HG02885 (cell line): ENCODE measurements around the gene TIMM29.

Experiments used
- ATAC-seq: cut with Tn5 transposase; IDR thresholded peaks from one replicate; pipeline ENCODE4 v1.9.1; 2021; ENCODE audit warnings: mild to moderate bottlenecking; ENCODE audit not compliant: unreplicated experiment, poor library complexity

Gene TIMM29

DNA sequence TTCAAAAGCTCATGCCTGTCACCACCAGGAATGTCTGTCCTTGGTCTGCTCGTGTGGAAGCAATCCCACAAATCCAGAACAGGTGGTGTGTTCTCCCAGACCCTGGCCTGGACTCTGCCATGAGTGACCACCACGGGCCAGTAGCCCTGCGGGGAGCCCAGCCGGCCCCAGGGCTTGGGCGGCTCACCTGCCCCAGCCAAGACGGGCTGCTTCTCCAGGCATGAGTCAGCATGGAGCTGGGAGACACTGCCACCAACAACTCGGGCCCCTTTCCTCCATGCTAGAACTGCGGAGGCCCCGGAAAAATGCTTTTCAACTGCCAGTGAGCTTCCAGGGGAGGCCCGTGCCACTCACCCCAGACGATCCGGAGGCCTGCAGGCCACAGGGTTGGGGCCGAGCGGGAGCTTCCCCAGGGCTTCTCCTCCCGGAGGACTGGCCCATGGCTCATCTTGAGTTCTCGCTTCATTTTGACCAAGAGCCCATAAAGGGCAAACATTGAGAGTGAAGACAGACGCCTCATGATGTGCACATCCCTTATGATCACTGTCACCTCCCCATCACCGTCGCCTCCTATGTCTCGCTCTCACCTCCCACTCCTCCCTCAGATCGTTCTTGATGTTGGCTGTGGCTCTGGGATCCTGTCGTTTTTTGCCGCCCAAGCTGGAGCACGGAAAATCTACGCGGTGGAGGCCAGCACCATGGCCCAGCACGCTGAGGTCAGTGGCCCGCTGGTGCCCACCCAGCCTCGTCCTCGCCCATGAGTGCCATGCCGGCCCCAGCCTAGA, 16.8 kb upstream of the TIMM29 start:
- no peak for ATAC-seq

DNA sequence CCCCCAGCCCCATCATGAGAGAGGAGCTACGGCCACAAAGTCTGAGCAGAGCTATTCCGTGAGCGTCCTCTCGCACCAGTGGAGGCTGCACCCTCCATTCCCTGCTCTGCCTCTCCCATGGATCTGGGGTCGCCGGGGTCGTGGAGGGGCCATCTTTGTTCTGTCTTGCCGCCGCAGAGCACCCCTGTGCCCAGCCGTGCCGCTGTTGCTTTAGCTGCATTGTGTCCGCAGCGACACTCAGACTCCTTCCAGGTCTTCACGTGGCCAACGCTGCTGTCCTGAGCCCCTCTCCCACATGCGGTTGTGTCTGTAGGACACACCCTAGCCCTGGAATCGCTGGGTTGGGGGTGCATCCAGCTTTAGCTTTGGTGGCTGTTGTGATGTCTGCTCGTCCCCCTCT, 16.0 kb upstream of the TIMM29 start:
- no peak for ATAC-seq

DNA sequence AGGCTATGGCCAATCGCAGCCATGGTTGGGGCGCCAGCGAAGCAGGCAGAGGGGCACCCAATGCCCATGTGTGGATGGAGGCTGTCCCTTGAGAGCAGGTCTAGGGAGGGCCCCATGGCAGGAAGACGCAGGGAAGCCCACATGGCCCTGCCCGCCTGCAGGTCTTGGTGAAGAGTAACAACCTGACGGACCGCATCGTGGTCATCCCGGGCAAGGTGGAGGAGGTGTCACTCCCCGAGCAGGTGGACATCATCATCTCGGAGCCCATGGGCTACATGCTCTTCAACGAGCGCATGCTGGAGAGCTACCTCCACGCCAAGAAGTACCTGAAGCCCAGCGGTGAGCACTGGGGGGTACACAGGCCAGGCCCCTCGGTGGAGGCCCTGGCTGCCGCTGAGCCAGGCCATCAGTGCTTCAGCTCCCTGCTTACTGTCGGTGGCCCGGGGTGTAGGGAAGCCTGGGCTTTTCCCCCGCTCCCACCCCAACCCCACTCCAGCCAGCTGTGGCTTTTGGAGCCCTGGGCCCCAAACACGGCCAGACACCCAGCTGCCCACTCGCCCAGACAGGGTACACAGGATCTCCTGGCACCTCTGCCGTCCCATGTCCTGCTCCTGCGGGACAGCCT, 14.8 kb upstream of the TIMM29 start:
- no peak for ATAC-seq

DNA sequence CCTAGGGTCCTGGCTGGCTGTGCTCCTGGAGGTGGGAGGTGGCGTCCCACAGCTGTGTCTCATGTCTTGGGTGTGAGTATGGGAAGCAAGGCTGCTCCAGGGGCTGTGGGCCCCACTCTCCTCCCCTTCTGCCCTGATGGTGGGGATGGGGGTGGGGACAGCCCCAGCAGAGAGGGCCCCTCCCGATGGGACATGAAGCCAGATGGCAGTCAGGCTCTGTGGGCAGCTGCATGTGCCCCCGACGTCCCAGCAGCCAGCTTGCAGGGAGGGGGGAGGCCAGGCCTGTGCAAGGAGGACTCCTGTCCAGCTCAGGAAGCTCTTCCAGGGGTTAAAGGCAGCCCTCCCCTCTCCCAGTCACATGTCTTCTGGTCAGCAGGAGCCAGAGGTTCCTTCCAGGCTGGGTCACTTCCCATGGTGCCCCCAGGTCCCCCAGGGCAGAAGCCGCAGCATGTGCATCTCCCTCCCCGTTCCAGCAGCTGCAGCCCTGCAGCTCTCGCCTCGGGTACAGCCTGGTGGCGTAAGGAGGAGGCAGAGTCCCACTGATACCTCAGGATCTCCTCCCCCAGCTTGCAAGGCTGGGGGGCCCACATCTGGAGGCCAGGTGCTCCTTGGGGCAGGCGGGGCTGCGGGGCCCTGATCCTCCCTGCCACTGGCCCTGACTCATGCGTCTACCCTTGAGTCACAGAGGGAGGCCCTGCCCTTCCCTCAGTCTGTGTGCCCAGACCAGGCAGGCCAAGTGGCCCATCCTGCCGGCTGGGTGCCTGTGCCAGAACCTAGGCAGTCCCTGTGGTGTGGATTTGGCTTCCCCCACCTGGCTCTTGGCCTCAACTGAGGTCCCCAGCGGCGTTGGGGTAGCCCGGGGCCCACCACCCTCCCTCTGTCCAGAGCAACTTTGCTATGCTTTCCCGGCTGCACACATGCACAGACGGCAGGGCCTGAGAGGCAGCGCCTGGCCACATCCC, 13.2 kb upstream of the TIMM29 start:
- no peak for ATAC-seq

DNA sequence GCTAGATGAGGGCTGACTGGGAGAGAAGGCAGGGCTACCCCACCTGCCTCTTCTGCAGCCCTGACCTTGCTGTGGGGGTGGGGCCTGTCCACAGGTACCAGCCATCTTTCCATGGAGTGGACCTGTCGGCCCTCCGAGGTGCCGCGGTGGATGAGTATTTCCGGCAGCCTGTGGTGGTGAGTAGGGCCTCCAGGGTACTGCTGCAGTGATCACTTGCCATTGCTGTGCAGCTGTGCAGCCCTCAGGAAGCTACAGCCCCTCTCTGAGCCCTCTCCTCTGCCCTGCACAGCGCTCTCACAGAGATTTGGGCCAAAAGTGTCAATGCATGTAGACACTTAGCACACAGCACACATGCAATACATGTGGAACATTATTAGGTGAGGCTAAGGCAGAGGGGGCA, 12.0 kb upstream of the TIMM29 start:
- ATAC-seq = no peak

DNA sequence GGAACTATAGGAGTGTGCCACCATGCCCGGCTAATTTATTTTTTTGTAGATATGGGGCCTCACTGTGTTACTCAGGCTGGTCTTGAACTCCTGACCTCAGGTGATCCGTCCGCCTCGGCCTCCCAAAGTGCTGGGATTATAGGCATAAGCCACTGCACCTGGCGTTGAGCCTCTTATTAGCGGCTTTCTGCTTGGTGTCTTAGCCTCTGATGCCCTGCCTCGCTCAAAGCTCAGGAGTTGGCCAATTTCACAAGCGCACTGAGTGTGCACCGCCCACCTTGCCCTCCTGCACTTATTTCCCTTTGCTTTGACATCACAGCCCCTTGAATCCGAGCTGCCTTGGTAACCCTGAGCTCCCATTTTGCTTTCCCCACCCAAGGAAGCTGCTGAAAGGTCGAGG, 10.3 kb upstream of the TIMM29 start:
- no peak for ATAC-seq

DNA sequence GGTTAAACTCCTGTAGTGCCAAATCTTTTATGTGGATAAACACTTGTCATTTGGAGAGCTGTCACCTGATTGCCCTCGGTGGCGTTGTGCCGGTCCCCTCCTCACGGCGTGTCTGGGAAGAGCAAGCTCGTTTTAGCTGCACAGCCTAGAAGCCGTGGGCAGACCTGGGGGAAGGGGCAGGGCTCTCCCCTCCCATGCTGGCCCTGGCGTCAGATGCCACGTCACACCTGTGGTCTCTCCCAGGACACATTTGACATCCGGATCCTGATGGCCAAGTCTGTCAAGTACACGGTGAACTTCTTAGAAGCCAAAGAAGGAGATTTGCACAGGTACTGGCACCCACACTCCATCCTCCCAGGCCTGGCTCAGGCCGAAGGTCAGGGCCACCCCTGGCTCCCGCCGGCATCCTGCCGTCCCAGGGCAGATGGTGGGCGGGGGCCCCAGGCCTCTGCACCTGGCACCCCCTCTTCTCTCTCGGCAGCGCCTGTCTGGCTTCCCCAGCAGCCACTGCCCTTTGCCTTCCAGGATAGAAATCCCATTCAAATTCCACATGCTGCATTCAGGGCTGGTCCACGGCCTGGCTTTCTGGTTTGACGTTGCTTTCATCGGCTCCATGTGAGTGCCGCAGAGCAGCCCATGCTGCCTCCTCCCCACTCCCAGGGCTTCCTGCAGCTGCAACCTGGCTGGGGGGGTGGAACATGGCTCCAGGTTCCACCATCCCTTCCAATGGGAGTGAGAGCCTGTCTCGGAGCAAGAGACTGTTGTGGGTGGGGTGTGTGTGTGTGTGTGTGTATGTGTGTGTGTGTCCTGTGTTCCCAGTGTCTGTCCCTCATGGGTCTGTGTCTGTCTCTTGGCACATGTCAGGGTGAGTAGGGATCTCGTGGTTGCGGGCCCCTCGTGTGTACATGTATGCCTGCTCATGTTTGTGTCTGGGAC, 9.0 kb upstream of the TIMM29 start:
- ATAC-seq = no peak

DNA sequence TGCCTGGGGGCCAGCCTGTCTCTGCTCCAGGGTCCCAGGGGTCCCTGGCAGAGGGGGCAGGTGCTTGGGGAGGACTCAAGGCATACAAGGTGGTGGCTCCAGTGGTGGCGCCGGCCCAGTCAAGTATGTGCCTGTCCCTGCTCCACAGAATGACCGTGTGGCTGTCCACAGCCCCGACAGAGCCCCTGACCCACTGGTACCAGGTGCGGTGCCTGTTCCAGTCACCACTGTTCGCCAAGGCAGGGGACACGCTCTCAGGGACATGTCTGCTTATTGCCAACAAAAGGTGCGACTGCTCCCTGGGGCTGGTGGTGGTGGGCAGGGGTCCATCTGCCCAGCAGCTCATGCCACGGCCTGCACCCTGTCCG, 8.3 kb upstream of the TIMM29 start:
- no peak for ATAC-seq

DNA sequence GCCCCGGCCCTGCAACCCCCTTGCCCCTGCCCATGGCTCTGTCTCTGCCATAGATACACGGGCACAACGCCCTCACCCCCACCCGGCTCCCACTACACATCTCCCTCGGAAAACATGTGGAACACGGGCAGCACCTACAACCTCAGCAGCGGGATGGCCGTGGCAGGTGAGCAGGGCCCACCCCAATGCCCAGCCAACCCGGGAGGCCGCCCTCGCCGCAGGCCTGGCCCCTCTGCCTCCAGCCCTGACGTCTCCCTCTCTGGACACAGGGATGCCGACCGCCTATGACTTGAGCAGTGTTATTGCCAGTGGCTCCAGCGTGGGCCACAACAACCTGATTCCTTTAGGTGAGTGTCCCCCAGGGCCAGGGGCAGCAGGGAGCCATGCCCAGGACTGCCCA, 7.8 kb upstream of the TIMM29 start:
- no peak for ATAC-seq

DNA sequence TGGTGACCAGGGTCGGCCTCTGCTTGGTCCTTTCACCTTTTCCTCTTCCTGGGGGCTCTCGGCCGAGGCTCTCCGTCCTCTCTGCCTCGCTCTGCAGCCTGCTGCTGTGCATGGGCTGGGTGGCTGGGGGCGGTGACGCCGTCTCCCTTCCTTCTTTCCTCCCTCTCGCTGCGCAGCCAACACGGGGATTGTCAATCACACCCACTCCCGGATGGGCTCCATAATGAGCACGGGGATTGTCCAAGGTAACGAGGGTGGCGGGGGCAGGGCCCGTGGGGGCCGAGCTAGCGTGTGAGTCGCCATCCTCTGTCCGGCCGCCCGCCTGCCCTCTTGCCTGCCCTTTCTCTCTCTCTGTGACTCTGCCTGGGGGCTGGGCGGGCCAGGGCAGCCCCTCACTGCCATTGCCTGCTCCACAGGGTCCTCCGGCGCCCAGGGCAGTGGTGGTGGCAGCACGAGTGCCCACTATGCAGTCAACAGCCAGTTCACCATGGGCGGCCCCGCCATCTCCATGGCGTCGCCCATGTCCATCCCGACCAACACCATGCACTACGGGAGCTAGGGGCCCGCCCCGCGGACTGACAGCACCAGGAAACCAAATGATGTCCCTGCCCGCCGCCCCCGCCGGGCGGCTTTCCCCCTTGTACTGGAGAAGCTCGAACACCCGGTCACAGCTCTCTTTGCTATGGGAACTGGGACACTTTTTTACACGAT, 7.3 kb upstream of the TIMM29 start:
- ATAC-seq = no peak

DNA sequence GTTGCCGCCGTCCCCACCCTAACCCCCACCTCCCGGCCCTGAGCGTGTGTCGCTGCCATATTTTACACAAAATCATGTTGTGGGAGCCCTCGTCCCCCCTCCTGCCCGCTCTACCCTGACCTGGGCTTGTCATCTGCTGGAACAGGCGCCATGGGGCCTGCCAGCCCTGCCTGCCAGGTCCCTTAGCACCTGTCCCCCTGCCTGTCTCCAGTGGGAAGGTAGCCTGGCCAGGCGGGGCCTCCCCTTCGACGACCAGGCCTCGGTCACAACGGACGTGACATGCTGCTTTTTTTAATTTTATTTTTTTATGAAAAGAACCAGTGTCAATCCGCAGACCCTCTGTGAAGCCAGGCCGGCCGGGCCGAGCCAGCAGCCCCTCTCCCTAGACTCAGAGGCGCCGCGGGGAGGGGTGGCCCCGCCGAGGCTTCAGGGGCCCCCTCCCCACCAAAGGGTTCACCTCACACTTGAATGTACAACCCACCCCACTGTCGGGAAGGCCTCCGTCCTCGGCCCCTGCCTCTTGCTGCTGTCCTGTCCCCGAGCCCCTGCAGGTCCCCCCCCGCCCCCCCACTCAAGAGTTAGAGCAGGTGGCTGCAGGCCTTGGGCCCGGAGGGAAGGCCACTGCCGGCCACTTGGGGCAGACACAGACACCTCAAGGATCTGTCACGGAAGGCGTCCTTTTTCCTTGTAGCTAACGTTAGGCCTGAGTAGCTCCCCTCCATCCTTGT, 6.5 kb upstream of the TIMM29 start:
- ATAC-seq = no peak

DNA sequence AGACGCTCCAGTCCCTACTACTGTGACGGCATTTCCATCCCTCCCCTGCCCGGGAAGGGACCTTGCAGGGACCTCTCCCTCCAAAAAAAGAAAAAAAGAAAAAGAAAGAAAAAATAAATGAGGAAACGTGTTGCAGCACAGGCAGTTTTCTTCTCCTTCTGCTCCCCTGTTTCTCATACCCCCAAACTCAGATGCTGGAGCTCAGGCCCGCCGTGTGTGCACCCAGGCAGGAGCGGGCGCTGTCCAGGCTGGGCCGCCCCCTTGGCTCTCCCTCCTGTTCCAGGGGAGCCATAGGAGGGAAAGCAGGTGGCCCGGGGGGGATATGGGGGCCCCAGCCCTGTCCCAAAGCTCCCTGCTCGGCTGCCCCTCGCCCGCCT, 6.0 kb upstream of the TIMM29 start:
- ATAC-seq = no peak

DNA sequence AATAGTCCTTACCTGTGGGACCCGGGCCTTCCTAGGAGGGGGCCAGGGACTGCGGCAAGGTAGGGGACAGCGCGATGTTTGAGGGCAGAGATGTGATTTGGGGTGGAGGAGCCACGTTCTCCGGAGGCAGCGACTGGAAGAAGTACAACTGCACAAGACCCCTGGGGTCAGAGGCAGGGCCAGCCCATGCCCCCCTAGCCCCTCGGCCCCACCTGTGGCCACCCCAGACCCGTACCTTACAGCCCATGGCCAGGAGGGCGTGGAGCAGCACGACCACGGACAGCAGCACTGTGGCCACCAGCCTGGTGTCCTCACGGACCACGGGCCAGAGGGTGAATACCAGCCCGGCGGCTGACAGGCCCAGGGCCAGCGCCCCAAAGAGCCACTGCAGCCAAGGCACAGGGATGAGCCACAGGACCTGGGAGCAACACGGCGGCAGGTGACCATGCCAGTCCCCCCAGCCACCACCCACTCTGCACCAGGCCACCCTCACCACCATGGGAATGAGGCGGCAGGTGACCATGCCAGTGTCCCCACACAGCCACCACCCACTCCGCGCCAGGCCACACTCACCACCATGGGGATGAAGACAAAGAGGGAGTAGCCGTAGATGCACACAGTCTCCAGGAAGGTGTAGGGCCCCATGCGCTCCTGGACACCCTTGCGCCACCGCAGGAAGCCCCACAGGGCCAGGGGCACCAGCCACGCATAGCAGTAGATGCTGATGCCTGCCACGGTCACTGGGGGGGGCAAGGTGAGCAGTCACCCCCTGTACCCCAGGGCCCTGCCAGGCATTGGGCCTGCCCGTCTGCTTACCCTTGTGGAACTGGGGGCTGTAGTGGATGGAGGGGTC, 5.1 kb upstream of the TIMM29 start:
- ATAC-seq = no peak

DNA sequence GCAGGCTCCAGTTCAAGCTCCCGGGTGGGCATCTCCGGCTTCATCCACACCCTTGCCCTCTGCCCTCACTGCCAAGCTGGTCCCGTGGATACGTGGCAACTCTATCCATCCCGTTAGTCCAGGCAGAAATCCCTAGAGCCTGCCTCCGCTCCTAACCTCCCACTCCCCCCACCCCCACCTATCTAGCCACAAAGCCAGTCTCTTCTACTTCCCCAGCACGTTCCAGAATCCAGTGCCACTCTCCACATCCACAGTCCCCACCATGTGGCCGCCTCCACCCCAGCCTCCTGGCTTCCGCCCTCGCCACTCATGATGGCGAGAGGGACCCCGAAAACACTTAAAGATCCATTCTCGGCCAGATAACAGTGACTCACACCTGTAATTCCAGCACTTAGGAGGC, 4.0 kb upstream of the TIMM29 start:
- no peak for ATAC-seq

DNA sequence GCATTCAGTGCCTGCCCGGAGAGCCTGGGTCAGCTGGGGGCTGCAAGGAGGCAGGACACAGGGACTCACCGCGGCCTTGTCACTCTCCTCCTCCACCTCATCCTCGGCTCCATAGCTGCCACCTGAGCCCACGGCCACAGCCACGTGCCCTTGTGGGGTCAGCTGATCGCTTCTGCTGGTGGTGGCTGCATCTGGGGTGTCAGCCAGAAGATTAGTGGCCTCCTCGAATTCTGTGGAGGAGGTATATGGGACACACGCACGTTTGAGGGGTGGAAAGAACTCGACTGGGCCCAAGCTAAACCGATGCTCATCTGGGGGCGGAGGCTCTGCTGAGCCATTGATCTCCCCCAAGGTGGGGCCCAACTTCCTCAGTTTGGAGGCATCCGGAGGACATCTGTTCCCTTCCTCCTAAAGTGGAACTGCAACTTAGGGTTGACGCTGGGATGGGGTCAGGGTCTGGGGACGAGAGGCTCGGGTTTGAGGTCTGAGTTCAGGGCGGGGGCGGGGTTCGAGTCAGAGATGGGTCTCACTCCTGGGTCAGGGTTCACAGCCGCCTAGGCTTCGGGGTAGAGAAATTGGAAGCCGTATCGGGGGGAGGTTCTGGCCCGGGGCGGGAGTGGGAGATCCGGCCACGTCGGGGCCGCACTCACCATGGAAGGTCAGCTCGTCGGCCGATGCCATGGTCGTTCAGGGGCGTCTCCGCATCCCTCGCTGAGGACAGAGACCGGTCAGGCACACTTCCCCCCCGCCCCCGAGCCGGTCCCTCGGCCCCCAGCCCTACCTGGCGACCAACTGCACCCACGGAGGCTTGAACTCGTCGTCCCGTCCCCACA, 665 bp upstream of the TIMM29 start:
- no peak for ATAC-seq

DNA sequence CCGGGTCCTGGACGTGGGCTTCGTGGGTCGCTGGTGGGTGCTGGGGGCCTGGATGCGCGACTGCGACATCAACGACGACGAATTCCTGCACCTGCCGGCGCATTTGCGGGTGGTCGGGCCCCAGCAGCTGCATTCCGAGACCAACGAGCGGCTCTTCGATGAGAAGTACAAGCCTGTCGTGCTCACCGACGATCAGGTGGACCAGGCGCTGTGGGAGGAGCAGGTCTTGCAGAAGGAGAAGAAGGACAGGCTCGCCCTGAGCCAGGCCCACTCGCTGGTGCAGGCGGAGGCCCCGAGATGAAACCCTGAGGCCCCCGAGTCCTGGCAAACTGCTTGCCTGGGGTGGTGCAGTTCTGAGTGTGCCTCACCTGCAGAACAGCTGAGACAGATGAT, 787 bp downstream of the TIMM29 start:
- ATAC-seq = no peak

DNA sequence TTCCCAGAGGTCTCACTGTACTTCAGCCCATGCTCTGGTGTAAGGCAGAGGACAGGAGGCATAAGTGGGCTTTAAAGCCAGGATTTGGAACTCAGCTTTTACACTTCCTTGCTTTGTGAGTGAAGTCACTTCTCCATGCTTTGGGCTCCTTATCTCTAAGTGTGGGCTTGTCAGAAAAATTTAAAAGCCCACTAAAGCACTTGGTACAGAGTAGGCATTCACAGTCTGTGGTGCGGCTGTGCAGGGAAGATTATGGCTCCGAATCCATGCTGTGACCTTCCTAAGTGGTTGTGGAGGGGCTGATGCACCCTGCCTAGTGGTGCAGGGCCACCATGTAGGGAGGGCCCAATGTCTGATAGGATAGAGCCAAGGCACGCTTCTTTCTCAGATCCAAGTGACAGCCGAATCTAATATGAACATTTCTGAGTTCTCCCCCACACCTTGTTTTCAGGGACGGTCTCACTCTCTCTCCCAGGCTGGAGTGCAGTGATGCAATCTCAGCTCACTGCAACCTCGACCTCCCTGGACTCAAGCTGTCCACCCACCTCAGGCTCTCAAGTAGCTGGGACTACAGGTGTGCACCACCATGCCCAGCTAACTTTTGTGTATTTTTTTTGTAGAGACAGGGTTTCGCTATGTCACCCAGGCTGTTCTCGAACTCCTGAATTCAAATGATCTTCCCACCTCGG, 6.9 kb downstream of the TIMM29 start:
- ATAC-seq = no peak
